AG09319 (cell line): Measurements from ENCODE around the gene ADGRL2.
A peak's percentile ranks its signal among the peaks of the same experiment; 100 is the strongest.

Experiments
- DNase-seq: peaks from one replicate; pipeline ENCODE4 v3.0.0-alpha.2; 2010; ENCODE audit warnings: low read depth; ENCODE audit errors: extremely low read depth
- CTCF ChIP-seq: IDR thresholded peaks from 2 replicates; pipeline ENCODE4 v1.5.1; 2011; ENCODE audit warnings: low read depth, mild to moderate bottlenecking, inconsistent platforms, low read length, moderate library complexity

The ADGRL2 gene

GRCh38 chr1:81760477-81761097 lies 40.1 kb upstream of the ADGRL2 start:
- DNase-seq, result peak; percentile 18
- TF ChIP-seq CTCF, result peak; percentile 49

- no peak for TF ChIP-seq CTCF
- no peak for DNase-seq
Observed at GRCh38 chr1:81775510-81775909, 25.2 kb upstream of the ADGRL2 start.

- no peak for DNase-seq
- TF ChIP-seq CTCF, result no peak
Observed at GRCh38 chr1:81780705-81781454, 19.9 kb upstream of the ADGRL2 start.

- no peak for DNase-seq
- no peak; the same call in 1 of the 2 replicates for TF ChIP-seq CTCF
Observed at GRCh38 chr1:81781749-81782148, 19.0 kb upstream of the ADGRL2 start.

- TF ChIP-seq CTCF, result no peak
- no peak for DNase-seq
Observed at GRCh38 chr1:81792184-81792583, 8.6 kb upstream of the ADGRL2 start.

GRCh38 chr1:81797701-81798100 lies 3.0 kb upstream of the ADGRL2 start:
- TF ChIP-seq CTCF, result no peak
- DNase-seq, result no peak

GRCh38 chr1:81799939-81800694 lies 617 bp upstream of the ADGRL2 start:
- TF ChIP-seq CTCF, result no peak; the same call in 1 of the 2 replicates
- peak; percentile 43 for DNase-seq
